ENCODE results near the gene DTX2.
"Not testable (repeated sequence)": the region's sequence is repeated elsewhere in the genome, so short reads cannot be mapped to it uniquely, and the experiment has no call there.

- TF ChIP-seq TOX (CRISPR knock-in tag; IDR thresholded peaks at IDR 0.05; ENCODE audit: borderline replicate concordance); PATZ1 (CRISPR knock-in tag; IDR thresholded peaks at IDR 0.05; ENCODE audit: borderline replicate concordance); CSRNP3 (CRISPR knock-in tag; IDR thresholded peaks at IDR 0.05); GLIS3 (CRISPR knock-in tag; IDR thresholded peaks at IDR 0.05); POU6F1 (CRISPR knock-in tag; IDR thresholded peaks at IDR 0.05; ENCODE audit: borderline replicate concordance, low read depth); ISL1 (CRISPR knock-in tag; IDR thresholded peaks at IDR 0.05); ZNF565 (CRISPR knock-in tag; conservative IDR thresholded peaks at IDR 0.05; ENCODE audit: low read depth); ARNTL (CRISPR knock-in tag; IDR thresholded peaks at IDR 0.05; ENCODE audit: borderline replicate concordance, low read depth); OSR1 (CRISPR knock-in tag; IDR thresholded peaks at IDR 0.05): not testable (repeated sequence)
Measured at GRCh38 chr7:76549855-76550248, 88.3 kb downstream of the DTX2 start.
